Brain microvascular endothelial cell (primary cell): ENCODE measurements around the gene TSPYL2.

Source experiments
- DNase-seq: peaks from one replicate; pipeline ENCODE4 v3.0.0-alpha.2; 2020
- H3K27ac ChIP-seq: fragments of 250-450 bp; sonication (Bioruptor Pico); 2 replicates; pipeline ENCODE4 v1.5.1; 2020; ENCODE audit warnings: mild to moderate bottlenecking, moderate library complexity
- H3K27me3 ChIP-seq: fragments of 250-450 bp; sonication (Bioruptor Pico); replicated peaks from 2 replicates; pipeline ENCODE4 v1.5.1; 2020; ENCODE audit warnings: mild to moderate bottlenecking
- H3K36me3 ChIP-seq: fragments of 250-450 bp; sonication (Bioruptor Pico); replicated peaks from 2 replicates; pipeline ENCODE4 v1.5.1; 2020; ENCODE audit warnings: mild to moderate bottlenecking
- H3K4me3 ChIP-seq: 2 replicates; pipeline ENCODE4 v1.5.1; 2011; ENCODE audit warnings: low read depth, mild to moderate bottlenecking, control low read depth, low read length, moderate library complexity
- CTCF ChIP-seq: IDR thresholded peaks from 2 replicates; pipeline ENCODE4 v1.5.1; 2011; ENCODE audit warnings: low read depth, mild to moderate bottlenecking, moderate library complexity, low read length, control low read depth, inconsistent platforms; ENCODE audit errors: missing control alignments
- in situ Hi-C: cut with HindIII; loops from 2 replicates; pipeline ENCODE4 v1.10.0; 2017; ENCODE audit warnings: low sequenced_read_pairs, low pct_ligation_motif_present

Gene TSPYL2

DNA sequence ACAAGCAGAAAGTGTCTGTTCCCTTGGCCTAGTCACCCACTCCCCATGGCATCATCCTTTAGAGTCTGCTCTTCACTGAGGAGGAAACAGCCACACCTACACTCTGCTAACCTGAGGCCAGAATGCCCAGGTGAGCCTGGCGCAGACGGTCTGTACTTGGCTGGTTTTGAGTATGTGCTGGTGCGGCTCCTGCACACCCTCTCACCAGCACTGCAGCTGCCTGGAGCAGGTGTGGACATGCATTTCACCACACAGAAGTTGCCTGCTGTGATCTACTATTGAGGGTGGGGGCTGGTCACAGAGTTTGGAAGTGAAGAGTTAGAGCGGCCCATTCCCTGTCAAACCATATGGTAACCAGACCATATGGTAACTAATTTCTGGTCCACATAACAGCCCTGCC lies 51.2 kb downstream of the TSPYL2 start:
- no peak for DNase-seq
- Histone ChIP-seq H3K27me3 (no peaks in the 10 kb centered on the region), H3K27ac (no peak overlapping the region), H3K36me3 (no peaks in the 10 kb centered on the region), H3K4me3 (no peak overlapping the region)
- no peak for TF ChIP-seq CTCF
- in situ Hi-C loops = no loop called here

- Histone ChIP-seq H3K36me3 (no peaks in the 10 kb centered on the region), H3K27me3 (no peaks in the 10 kb centered on the region), H3K27ac (no peak overlapping the region), H3K4me3 (no peak overlapping the region)
- in situ Hi-C loops = no loop called here
- TF ChIP-seq CTCF = no peak
- no peak for DNase-seq
Observed at GRCh38 chrX:53135581-53135980, 53.4 kb downstream of the TSPYL2 start.
